Measurements from ENCODE around the gene GOLIM4. TPM values are rescaled to one million over a fixed set of nuclear protein-coding genes. Genes with fewer than 3 reads are reported as not detected.

GOLIM4 gene
- total and polyA plus RNA-seq, 2 of the 13 experiments (the other 11 are each of a cell fraction or from before 2014, with no cell fraction given), result 10.9 to 47.7 TPM

DNA sequence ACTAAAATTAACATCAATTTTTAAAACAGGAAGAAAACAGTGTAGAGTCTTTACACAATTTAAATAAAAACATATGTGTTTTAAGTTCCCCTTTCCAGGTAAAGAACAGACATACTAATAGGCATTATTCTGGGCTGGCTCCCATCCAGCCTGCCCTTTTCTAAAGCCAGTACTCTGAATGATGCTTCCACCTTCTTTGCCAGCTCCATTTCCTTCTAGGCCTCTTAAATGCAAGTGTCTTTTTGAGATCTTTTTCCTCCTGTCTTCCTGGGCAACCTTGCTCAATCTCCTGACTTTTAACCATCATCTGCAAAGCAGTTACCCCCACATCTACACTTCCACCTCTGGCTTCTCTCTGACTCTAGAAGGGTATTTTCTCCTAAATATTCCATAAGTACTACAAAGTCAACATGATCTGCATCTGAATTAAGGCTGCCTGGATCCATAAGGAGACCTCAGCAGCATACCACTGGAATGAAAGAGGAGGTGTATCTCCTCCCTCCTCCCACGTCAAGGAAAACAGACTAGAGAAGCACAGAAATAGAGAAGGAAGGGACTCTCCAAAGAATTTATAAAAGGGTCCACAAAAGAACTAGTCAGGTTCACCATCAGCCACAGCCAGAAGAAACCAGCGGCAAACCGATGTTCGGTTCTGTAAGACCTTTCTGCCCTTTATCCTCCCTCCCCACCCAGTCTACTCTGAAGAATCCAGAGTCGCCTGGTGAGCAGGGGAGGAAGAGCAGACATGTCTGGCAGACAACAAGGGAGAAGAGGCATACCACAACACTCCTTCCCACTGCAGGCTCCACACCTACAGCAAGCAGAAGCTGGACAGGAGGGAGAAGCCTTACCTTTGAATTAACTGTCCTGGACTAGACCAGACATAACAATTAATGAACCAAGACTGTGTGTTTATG, 47.1 kb downstream of the GOLIM4 start:
- TF ChIP-seq ZNF354B (CRISPR knock-in tag; IDR thresholded peaks at IDR 0.05) (no peak), AKAP8 (CRISPR knock-in tag; IDR thresholded peaks at IDR 0.05) (no peak), HHEX (CRISPR knock-in tag; IDR thresholded peaks at IDR 0.05) (no peak), ZNF891 (CRISPR knock-in tag; IDR thresholded peaks at IDR 0.05) (no peak), CHD4 (IDR thresholded peaks at IDR 0.05; ENCODE audit: borderline replicate concordance, low read length) (no peak), ATF1 (CRISPR knock-in tag; IDR thresholded peaks at IDR 0.05) (no peak), NFIC (IDR thresholded peaks at IDR 0.05; ENCODE audit: low read length) (no peak), CCAR2 (optimal IDR thresholded peaks at IDR 0.05; ENCODE audit: low read depth, low read length) (no peak)
- TF ChIP-seq, protein P1, sequence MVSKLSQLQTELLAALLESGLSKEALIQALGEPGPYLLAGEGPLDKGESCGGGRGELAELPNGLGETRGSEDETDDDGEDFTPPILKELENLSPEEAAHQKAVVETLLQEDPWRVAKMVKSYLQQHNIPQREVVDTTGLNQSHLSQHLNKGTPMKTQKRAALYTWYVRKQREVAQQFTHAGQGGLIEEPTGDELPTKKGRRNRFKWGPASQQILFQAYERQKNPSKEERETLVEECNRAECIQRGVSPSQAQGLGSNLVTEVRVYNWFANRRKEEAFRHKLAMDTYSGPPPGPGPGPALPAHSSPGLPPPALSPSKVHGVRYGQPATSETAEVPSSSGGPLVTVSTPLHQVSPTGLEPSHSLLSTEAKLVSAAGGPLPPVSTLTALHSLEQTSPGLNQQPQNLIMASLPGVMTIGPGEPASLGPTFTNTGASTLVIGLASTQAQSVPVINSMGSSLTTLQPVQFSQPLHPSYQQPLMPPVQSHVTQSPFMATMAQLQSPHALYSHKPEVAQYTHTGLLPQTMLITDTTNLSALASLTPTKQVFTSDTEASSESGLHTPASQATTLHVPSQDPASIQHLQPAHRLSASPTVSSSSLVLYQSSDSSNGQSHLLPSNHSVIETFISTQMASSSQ (IDR thresholded peaks at IDR 0.05; ENCODE audit: low read depth), result no peak
- TF ChIP-seq, protein P1 (CRISPR knock-in tag; IDR thresholded peaks at IDR 0.05; ENCODE audit: borderline replicate concordance), result no peak
- TF ChIP-seq, protein P2, sequence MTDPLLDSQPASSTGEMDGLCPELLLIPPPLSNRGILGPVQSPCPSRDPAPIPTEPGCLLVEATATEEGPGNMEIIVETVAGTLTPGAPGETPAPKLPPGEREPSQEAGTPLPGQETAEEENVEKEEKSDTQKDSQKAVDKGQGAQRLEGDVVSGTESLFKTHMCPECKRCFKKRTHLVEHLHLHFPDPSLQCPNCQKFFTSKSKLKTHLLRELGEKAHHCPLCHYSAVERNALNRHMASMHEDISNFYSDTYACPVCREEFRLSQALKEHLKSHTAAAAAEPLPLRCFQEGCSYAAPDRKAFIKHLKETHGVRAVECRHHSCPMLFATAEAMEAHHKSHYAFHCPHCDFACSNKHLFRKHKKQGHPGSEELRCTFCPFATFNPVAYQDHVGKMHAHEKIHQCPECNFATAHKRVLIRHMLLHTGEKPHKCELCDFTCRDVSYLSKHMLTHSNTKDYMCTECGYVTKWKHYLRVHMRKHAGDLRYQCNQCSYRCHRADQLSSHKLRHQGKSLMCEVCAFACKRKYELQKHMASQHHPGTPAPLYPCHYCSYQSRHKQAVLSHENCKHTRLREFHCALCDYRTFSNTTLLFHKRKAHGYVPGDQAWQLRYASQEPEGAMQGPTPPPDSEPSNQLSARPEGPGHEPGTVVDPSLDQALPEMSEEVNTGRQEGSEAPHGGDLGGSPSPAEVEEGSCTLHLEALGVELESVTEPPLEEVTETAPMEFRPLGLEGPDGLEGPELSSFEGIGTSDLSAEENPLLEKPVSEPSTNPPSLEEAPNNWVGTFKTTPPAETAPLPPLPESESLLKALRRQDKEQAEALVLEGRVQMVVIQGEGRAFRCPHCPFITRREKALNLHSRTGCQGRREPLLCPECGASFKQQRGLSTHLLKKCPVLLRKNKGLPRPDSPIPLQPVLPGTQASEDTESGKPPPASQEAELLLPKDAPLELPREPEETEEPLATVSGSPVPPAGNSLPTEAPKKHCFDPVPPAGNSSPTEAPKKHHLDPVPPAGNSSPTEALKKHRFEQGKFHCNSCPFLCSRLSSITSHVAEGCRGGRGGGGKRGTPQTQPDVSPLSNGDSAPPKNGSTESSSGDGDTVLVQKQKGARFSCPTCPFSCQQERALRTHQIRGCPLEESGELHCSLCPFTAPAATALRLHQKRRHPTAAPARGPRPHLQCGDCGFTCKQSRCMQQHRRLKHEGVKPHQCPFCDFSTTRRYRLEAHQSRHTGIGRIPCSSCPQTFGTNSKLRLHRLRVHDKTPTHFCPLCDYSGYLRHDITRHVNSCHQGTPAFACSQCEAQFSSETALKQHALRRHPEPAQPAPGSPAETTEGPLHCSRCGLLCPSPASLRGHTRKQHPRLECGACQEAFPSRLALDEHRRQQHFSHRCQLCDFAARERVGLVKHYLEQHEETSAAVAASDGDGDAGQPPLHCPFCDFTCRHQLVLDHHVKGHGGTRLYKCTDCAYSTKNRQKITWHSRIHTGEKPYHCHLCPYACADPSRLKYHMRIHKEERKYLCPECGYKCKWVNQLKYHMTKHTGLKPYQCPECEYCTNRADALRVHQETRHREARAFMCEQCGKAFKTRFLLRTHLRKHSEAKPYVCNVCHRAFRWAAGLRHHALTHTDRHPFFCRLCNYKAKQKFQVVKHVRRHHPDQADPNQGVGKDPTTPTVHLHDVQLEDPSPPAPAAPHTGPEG (CRISPR knock-in tag; IDR thresholded peaks at IDR 0.05), result no peak
- TF ChIP-seq, protein P3, sequence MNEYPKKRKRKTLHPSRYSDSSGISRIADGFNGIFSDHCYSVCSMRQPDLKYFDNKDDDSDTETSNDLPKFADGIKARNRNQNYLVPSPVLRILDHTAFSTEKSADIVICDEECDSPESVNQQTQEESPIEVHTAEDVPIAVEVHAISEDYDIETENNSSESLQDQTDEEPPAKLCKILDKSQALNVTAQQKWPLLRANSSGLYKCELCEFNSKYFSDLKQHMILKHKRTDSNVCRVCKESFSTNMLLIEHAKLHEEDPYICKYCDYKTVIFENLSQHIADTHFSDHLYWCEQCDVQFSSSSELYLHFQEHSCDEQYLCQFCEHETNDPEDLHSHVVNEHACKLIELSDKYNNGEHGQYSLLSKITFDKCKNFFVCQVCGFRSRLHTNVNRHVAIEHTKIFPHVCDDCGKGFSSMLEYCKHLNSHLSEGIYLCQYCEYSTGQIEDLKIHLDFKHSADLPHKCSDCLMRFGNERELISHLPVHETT (CRISPR knock-in tag; conservative IDR thresholded peaks at IDR 0.05), result no peak
- Histone ChIP-seq H3K4me3 (replicated peaks in 1 of 3; ENCODE audit: insufficient read depth in 1 of 3, low read depth in 2 of 3, low read length in 3 of 3) (no peak overlapping the region), H4K20me1 (ENCODE audit: insufficient read depth, low read length) (0 out of 2 replicates have a peak, but pooled peaks cover 5% of the 10 kb centered on the region), H3K4me2 (ENCODE audit: low read depth, low read length) (no peak overlapping the region), H3K9me3 (ENCODE audit: low read length) (no peaks in the 10 kb centered on the region), H3K36me3 (replicated peaks in 1 of 2; ENCODE audit: control insufficient read depth in 1 of 2, insufficient read depth in 2 of 2, low read length in 2 of 2) (peaks cover 2 to 7% of the 10 kb centered on the region in 2 experiments; a peak in 3 of 5 replicates), H2AFZ (ENCODE audit: low read length) (no peak overlapping the region), H3K4me1 (ENCODE audit: insufficient read depth, low read length) (no peaks in the 10 kb centered on the region), H3K27ac (ENCODE audit: extremely low read length, insufficient read depth, low read length) (no peak overlapping the region), H3K79me2 (ENCODE audit: insufficient read depth, low read length) (peaks cover 24% of the 10 kb centered on the region), H3K27me3 (ENCODE audit: control insufficient read depth in 1 of 2, insufficient read depth in 2 of 2, low read length in 2 of 2) (no peaks in the 10 kb centered on the region), H3K9ac (ENCODE audit: insufficient read depth, low read depth, low read length) (no peak overlapping the region)
- POLR2A ChIA-PET, result no interaction called here
- no TSS peak for BruUV-seq (replicated peaks)
- in situ Hi-C loops (cut with HindIII; ENCODE audit: extremely low pct_ligation_motif_present, low pct_unique_long_range_greater_than_20kb), result no loop called here
- FAIRE-seq (no peak), DNase-seq (ENCODE audit: low spot score) (no peak), ATAC-seq (no peak)
- intact Hi-C loops (cut with micrococcal nuclease; ENCODE audit: unreplicated experiment), result loop anchor here (5.0 to 10.0 kb wide), 2 partner anchors 644 to 799 kb away; no protein-coding TSS in a partner anchor
- WGBS (ENCODE audit: low lambda C conversion rate), result 92% methylated on average over 5 of the region's 5 CpGs
- CTCF ChIA-PET (ENCODE audit: low intra/inter-chr PET ratio, low total read pairs), result interaction anchor here (4.2 kb wide), 1 partner anchor 117 kb away, joined by 117 read pairs; no protein-coding TSS in a partner anchor

Measured in HepG2 (cell line).